Keratinocyte (primary cell): ENCODE data around the gene FNIP2.
"Not testable (repeated sequence)": the region's sequence is repeated elsewhere in the genome, so short reads cannot be mapped to it uniquely, and the experiment has no call there.

Experiments used
- EZH2 ChIP-seq: IDR thresholded peaks from one replicate; pipeline ENCODE4 v1.6.1; 2012; ENCODE audit warnings: inconsistent platforms, mild to moderate bottlenecking, low read length, moderate library complexity
- TF ChIP-seq, protein P1 (sequence below), 3 experiments: IDR thresholded peaks in 1 of 3; conservative IDR thresholded peaks in 1 of 3; optimal IDR thresholded peaks in 1 of 3; 2 replicates in 2 of 3; 3 replicates in 1 of 3; pipeline versions ENCODE3 to v1.5.1; 2011; ENCODE audit warnings: low read length in 3 of 3, mild to moderate bottlenecking in 3 of 3, moderate library complexity in 2 of 3, control low read depth in 1 of 3, inconsistent platforms in 1 of 3; ENCODE audit not compliant: insufficient read depth in 2 of 3; ENCODE audit errors: extremely low read depth in 1 of 3

DNA sequence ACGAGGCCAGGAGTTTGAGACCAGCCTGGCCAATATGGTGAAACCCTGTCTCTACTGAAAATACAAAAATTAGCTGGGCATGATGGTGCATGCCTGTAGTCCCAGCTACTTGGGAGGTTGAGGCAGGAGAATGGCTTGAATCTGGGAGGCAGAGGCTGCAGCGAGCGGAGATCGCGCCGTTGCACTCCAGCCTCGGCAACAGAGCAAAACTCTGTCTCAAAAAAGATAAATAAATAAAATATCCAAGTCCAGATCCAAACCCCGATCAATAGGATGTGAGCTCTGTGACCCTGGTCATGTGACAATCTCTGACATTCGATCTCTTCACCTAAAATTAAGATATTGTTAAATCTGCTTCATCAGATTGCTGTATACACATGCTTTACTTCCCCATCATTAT is 187.5 kb downstream of the FNIP2 start:
- TF ChIP-seq, protein P1, sequence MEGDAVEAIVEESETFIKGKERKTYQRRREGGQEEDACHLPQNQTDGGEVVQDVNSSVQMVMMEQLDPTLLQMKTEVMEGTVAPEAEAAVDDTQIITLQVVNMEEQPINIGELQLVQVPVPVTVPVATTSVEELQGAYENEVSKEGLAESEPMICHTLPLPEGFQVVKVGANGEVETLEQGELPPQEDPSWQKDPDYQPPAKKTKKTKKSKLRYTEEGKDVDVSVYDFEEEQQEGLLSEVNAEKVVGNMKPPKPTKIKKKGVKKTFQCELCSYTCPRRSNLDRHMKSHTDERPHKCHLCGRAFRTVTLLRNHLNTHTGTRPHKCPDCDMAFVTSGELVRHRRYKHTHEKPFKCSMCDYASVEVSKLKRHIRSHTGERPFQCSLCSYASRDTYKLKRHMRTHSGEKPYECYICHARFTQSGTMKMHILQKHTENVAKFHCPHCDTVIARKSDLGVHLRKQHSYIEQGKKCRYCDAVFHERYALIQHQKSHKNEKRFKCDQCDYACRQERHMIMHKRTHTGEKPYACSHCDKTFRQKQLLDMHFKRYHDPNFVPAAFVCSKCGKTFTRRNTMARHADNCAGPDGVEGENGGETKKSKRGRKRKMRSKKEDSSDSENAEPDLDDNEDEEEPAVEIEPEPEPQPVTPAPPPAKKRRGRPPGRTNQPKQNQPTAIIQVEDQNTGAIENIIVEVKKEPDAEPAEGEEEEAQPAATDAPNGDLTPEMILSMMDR (optimal IDR thresholded peaks at IDR 0.05 in 1 of 3, IDR thresholded peaks at IDR 0.05 in 1 of 3, conservative IDR thresholded peaks at IDR 0.05 in 1 of 3; ENCODE audit: extremely low read depth in 1 of 3, insufficient read depth in 2 of 3, low read length in 3 of 3): not testable (repeated sequence)
- not testable (repeated sequence) for TF ChIP-seq EZH2
